Measurements from ENCODE around the gene ERBB4.

DNA sequence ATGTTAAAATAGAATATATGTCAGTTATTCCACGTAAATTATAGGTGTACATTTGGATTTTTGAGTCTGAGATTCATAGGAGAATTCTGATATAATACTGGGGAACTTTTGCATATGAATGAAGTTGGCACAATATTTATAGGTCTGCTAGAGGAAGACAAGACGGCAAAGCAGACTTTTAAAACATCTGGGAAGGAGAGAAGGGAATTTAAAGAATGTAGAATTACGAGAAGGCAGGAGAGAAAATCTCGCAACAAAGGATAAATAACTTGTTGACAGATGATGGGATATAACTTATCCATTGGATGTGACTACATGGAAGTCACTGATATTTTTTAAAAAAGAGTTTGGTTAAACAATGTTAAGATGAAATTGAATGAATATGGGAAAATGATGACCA lies 615.6 kb downstream of the ERBB4 start:
- TF ChIP-seq, protein P1, sequence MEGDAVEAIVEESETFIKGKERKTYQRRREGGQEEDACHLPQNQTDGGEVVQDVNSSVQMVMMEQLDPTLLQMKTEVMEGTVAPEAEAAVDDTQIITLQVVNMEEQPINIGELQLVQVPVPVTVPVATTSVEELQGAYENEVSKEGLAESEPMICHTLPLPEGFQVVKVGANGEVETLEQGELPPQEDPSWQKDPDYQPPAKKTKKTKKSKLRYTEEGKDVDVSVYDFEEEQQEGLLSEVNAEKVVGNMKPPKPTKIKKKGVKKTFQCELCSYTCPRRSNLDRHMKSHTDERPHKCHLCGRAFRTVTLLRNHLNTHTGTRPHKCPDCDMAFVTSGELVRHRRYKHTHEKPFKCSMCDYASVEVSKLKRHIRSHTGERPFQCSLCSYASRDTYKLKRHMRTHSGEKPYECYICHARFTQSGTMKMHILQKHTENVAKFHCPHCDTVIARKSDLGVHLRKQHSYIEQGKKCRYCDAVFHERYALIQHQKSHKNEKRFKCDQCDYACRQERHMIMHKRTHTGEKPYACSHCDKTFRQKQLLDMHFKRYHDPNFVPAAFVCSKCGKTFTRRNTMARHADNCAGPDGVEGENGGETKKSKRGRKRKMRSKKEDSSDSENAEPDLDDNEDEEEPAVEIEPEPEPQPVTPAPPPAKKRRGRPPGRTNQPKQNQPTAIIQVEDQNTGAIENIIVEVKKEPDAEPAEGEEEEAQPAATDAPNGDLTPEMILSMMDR (IDR thresholded peaks at IDR 0.05; ENCODE audit: low read depth, low read length, poor library complexity, severe bottlenecking): no peak
- TF ChIP-seq EZH2phosphoT487 (IDR thresholded peaks at IDR 0.05; ENCODE audit: borderline replicate concordance, low read length): no peak

All from DOHH2 (cell line).